K562 (cell line): Measurements from ENCODE around the gene GULP1. TPM values are rescaled to one million over a fixed set of nuclear protein-coding genes. Genes with fewer than 3 reads are reported as not detected.

Experiments
- ATAC-seq: fragments of 200-7000 bp; cut with Tn5 transposase; 3 replicates; pipeline ENCODE4 v1.9.1; 2020; ENCODE audit warnings: moderate library complexity
- BruUV-seq: library from RNA; stranded (reverse); fragments of 400-500 nt; replicated peaks from 2 replicates; lab custom pipeline; 2021; lab: Mats Ljungman, UMichigan
- CTCF ChIA-PET: fragments of 300-600 bp; formaldehyde crosslinking; extraction: SDS; loops from one replicate; lab custom pipeline; 2021; ENCODE audit warnings: low intra/inter-chr PET ratio; lab: Yijun Ruan, JAX
- POLR2A ChIA-PET: fragments of 300-600, 350-650 bp; sonication (Branson Sonifier 250); formaldehyde crosslinking; extraction: SDS; loops from one replicate; lab custom pipeline; 2021; ENCODE audit warnings: antibody characterized with exemption, inconsistent platforms; lab: Yijun Ruan, JAX
- DNase-seq, 4 experiments: peaks; one replicate each; pipeline versions ENCODE4 v3.0.0 to v3.0.0-alpha.2; 2011 to 2018; ENCODE audit warnings: low spot score in 3 of 4, mixed read lengths in 3 of 4; ENCODE audit errors: extremely low read depth in 1 of 4
- FAIRE-seq: peaks from 2 replicates; lab custom pipeline; 2011; peaks lifted over from hg19 to GRCh38; lab: Jason Lieb, UNC
- H2AFZ ChIP-seq: 2 replicates; pipeline ENCODE4 v1.6.0; 2011; ENCODE audit warnings: low read depth, low read length, control low read depth, inconsistent platforms
- H3K27ac ChIP-seq: fragments of 200-600 bp; 3 replicates; pipeline ENCODE4 v1.8.0; 2011; ENCODE audit warnings: low read depth, mild to moderate bottlenecking, control low read depth, inconsistent platforms, low read length, moderate library complexity, mixed read lengths; ENCODE audit errors: extremely low read depth
- H3K27me3 ChIP-seq, 2 experiments: fragments of 300-600 bp in 1 of 2; 2 replicates in 1 of 2; 3 replicates in 1 of 2; pipeline versions ENCODE4 v1.6.0 to v1.8.0; 2011; ENCODE audit warnings: inconsistent platforms in 2 of 2, low read length in 2 of 2, mild to moderate bottlenecking in 1 of 2, mixed read lengths in 1 of 2, moderate library complexity in 1 of 2; ENCODE audit not compliant: control insufficient read depth in 2 of 2, insufficient read depth in 2 of 2
- H3K36me3 ChIP-seq: fragments of 300-600 bp; 3 replicates; pipeline ENCODE4 v1.8.0; 2011; ENCODE audit warnings: mild to moderate bottlenecking, low read length, inconsistent platforms; ENCODE audit not compliant: control insufficient read depth, insufficient read depth
- H3K4me1 ChIP-seq, 2 experiments: fragments of 200-600 bp in 1 of 2; replicated peaks in 1 of 2; 2 replicates in 1 of 2; 3 replicates in 1 of 2; pipeline versions ENCODE4 v1.5.1 to v1.8.0; 2011; ENCODE audit warnings: inconsistent platforms in 2 of 2, low read length in 2 of 2, mild to moderate bottlenecking in 1 of 2, mixed read lengths in 1 of 2, moderate library complexity in 1 of 2; ENCODE audit not compliant: control insufficient read depth in 2 of 2, insufficient read depth in 2 of 2
- H3K4me2 ChIP-seq: 2 replicates; pipeline ENCODE4 v1.6.1; 2011; ENCODE audit warnings: low read length, control low read depth, inconsistent platforms, mixed read lengths; ENCODE audit not compliant: insufficient read depth
- H3K4me3 ChIP-seq: fragments of 200-600 bp; sonication (generic), shearing (Covaris generic); 2 replicates; pipeline ENCODE4 v1.5.1; 2016; ENCODE audit warnings: control low read depth, inconsistent platforms
- H3K79me2 ChIP-seq: fragments of 200-600 bp; 3 replicates; pipeline ENCODE4 v1.8.0; 2011; ENCODE audit warnings: low read length, inconsistent platforms; ENCODE audit not compliant: control insufficient read depth, insufficient read depth
- H3K9ac ChIP-seq, 2 experiments: 2 replicates each; pipeline versions ENCODE4 v1.6.0 to v1.6.1; 2011; ENCODE audit warnings: low read depth in 2 of 2, low read length in 2 of 2, control low read depth in 1 of 2, inconsistent platforms in 1 of 2, mild to moderate bottlenecking in 1 of 2, mixed read lengths in 1 of 2; ENCODE audit not compliant: insufficient read depth in 1 of 2
- H3K9me1 ChIP-seq: one replicate; pipeline ENCODE4 v1.6.0; 2011; ENCODE audit warnings: inconsistent platforms, mild to moderate bottlenecking, low read length, moderate library complexity; ENCODE audit not compliant: control insufficient read depth, insufficient read depth
- H3K9me3 ChIP-seq: replicated peaks from 2 replicates; pipeline ENCODE4 v1.5.1; 2011; ENCODE audit warnings: low read depth, low read length, inconsistent platforms; ENCODE audit not compliant: control insufficient read depth, insufficient read depth
- H4K20me1 ChIP-seq: replicated peaks from 2 replicates; pipeline ENCODE4 v1.6.1; 2011; ENCODE audit warnings: low read length, inconsistent platforms, mixed read lengths; ENCODE audit not compliant: control insufficient read depth, insufficient read depth
- ARHGAP35 ChIP-seq: fragments of 450-650 bp; IDR thresholded peaks from 2 replicates; pipeline ENCODE4 v1.6.1; 2018; ENCODE audit not compliant: partially characterized antibody
- BHLHE40 ChIP-seq: IDR thresholded peaks from 2 replicates; pipeline ENCODE4 v1.6.1; 2011; ENCODE audit warnings: low read length, improper control_type of control experiment
- CEBPG ChIP-seq, 3 experiments: fragments of 200-800 bp in 1 of 3; sonication (Bioruptor generic) in 1 of 3; sonication (generic) in 1 of 3; formaldehyde crosslinking in 1 of 3; IDR thresholded peaks in 2 of 3; conservative IDR thresholded peaks in 1 of 3; 2 replicates each; pipeline versions ENCODE4 v1.6.1 to v1.8.0; 2016 to 2022; ENCODE audit warnings: missing compliant biosample characterization in 2 of 3, missing genetic modification characterization in 2 of 3, mild to moderate bottlenecking in 1 of 3, missing genetic modification reagents in 1 of 3
- ELF4 ChIP-seq: fragments of 450-650 bp; formaldehyde crosslinking; IDR thresholded peaks from 2 replicates; pipeline ENCODE4 v1.4.0; 2022; ENCODE audit warnings: missing genetic modification characterization
- GTF2A2 ChIP-seq: IDR thresholded peaks from 2 replicates; pipeline ENCODE4 v1.6.1; 2016; ENCODE audit warnings: mild to moderate bottlenecking, missing genetic modification characterization, missing compliant biosample characterization
- HSF4 ChIP-seq: fragments of 250-450 bp; sonication (Bioruptor Pico); IDR thresholded peaks from 2 replicates; pipeline ENCODE4 v2.1.2; 2022; ENCODE audit warnings: mild to moderate bottlenecking, moderate library complexity, borderline replicate concordance
- MAFF ChIP-seq: IDR thresholded peaks from 2 replicates; pipeline ENCODE4 v1.6.1; 2012; ENCODE audit warnings: low read length, improper control_type of control experiment
- MGA ChIP-seq: fragments of 450-650 bp; IDR thresholded peaks from 2 replicates; pipeline ENCODE4 v1.6.1; 2016; ENCODE audit warnings: mild to moderate bottlenecking, moderate library complexity
- PRPF4 ChIP-seq: fragments of 200-400 bp; formaldehyde crosslinking; IDR thresholded peaks from one replicate; pipeline ENCODE4 v1.6.1; 2017; ENCODE audit warnings: low read length, low read depth, mild to moderate bottlenecking; ENCODE audit not compliant: insufficient read depth, poor library complexity, severe bottlenecking
- TRIM28 ChIP-seq: fragments of 450-650 bp; IDR thresholded peaks from 2 replicates; pipeline ENCODE4 v1.6.1; 2017
- ZNF764 ChIP-seq: fragments of 250-450 bp; sonication (Bioruptor Pico); IDR thresholded peaks from 2 replicates; pipeline ENCODE4 v1.4.0; 2020; ENCODE audit warnings: low read depth, mild to moderate bottlenecking, moderate library complexity
- WGBS: fragments of 100-300 bp; shearing (Covaris generic); methylation state at CpG from one replicate; pipeline ENCODE4 v1.1.6; 2016; ENCODE audit warnings: low coverage, mixed read lengths; ENCODE audit not compliant: insufficient coverage; ENCODE audit errors: missing lambda C conversion rate; 5-methylcytosine and 5-hydroxymethylcytosine counted together
- in situ Hi-C: fragments of 300-500 bp; cut with MboI; formaldehyde crosslinking; loops from 4 replicates; pipeline ENCODE4 v1.15.0; 2018; ENCODE audit warnings: inconsistent platforms, mixed read lengths
- intact Hi-C: fragments of 100-400 bp; cut with micrococcal nuclease; formaldehyde crosslinking; loops from 2 replicates; pipeline ENCODE4 v1.14.2; 2022
- polyA plus RNA-seq, 8 experiments: library from polyadenylated mRNA; depleted of rRNA in 4 of 8; stranded (reverse) in 5 of 8; unstranded in 3 of 8; fragments of >200 nt; fragmentation: Nextera tagmentation in 2 of 8; fragmentation: Illumina TruSeq in 1 of 8; extraction: Ambion mirVana in 2 of 8; extraction: Trizol in 1 of 8; gene quantifications; 2 replicates each; pipeline versions ENCODE4 v1.2.1 to v1.2.3, GENCODE V29; 2011 to 2014; ENCODE audit warnings: inconsistent platforms in 1 of 8, missing spikeins in 1 of 8
- total RNA-seq, 7 experiments: library from RNA; depleted of rRNA in 6 of 7; stranded (reverse); fragments of >200 nt in 6 of 7; fragmentation: Illumina TruSeq in 2 of 7; extraction: Trizol in 2 of 7; gene quantifications; 2 replicates each; pipeline versions ENCODE4 v1.2.1 to v1.2.3, GENCODE V29; 2011 to 2021; ENCODE audit warnings: low replicate concordance in 1 of 7

The GULP1 gene
- total and polyA plus RNA-seq, 9 of the 15 experiments (the other 6 are each of a cell fraction or from before 2014, with no cell fraction given): 8.5 to 25.3 (median 19.5) TPM

GRCh38 chr2:188291142-188291616 is 495 bp upstream of the GULP1 start:
- peak overlapping the region; percentile 82 to 98 for H3K9ac ChIP-seq
- intact Hi-C loops: loop anchor here (1.0 to 10.0 kb wide), 6 partner anchors 78 to 1154 kb away; partner anchors contain the start of genes TFPI and WDR75
- ChIA-PET CTCF (no interaction called here), POLR2A (interaction anchor here (0.8 to 2.1 kb wide), 2 partner anchors 12 to 55 kb away, joined by 4 to 7 read pairs; no protein-coding TSS in a partner anchor)
- DNase-seq (peak in 1 of 4 experiments; percentile 67), ATAC-seq (peak; percentile 9), FAIRE-seq (no peak)
- peak overlapping the region; percentile 83 for H2AFZ ChIP-seq
- H3K27me3 ChIP-seq: no peaks in the 10 kb centered on the region
- peaks cover 55% of the 10 kb centered on the region for H3K79me2 ChIP-seq
- H3K4me1 ChIP-seq: peaks cover 0 to 15% of the 10 kb centered on the region in 2 experiments; a peak in 4 of 5 replicates
- no peaks in the 10 kb centered on the region for H3K9me1 ChIP-seq
- peak overlapping the region; percentile 75 for H3K4me3 ChIP-seq
- H3K9me3 ChIP-seq: no peaks in the 10 kb centered on the region
- in situ Hi-C loops: loop anchor here (5.0 kb wide), 1 partner anchor 71 kb away; no protein-coding TSS in a partner anchor
- WGBS: 0% methylated on average over 12 of the region's 12 CpGs
- H4K20me1 ChIP-seq: no peaks in the 10 kb centered on the region
- H3K36me3 ChIP-seq: no peaks in the 10 kb centered on the region; the same call in 2 of the 3 replicates
- BruUV-seq: no TSS peak
- H3K27ac ChIP-seq: peak overlapping the region; percentile 96
- H3K4me2 ChIP-seq: peak overlapping the region; percentile 99
- no peak for TF ChIP-seq ARHGAP35
- peak; percentile 55 for TF ChIP-seq MGA
- no peak for TF ChIP-seq ZNF764 (CRISPR knock-in tag)
- TF ChIP-seq PRPF4: no peak
- TF ChIP-seq HSF4 (CRISPR knock-in tag): no peak
- no peak for TF ChIP-seq CEBPG (CRISPR knock-in tag; IDR thresholded peaks at IDR 0.05)
- TF ChIP-seq CEBPG (tag; conservative IDR thresholded peaks at IDR 0.05 in 1 of 2, IDR thresholded peaks at IDR 0.05 in 1 of 2): no peak
- no peak for TF ChIP-seq TRIM28
- no peak for TF ChIP-seq ELF4
- no peak for TF ChIP-seq GTF2A2
- TF ChIP-seq MAFF: no peak
- 0 out of 2 replicates have a peak, but pooled peaks have one; percentile 5 for TF ChIP-seq BHLHE40
